Hippocampal formation (tissue), 2 donors: ENCODE measurements around the gene KLC3.
A peak's percentile ranks its signal among the peaks of the same experiment; 100 is the strongest.
"Not testable (repeated sequence)": the region's sequence is repeated elsewhere in the genome, so short reads cannot be mapped to it uniquely, and the experiment has no call there.

ENCODE experiments used
- DNase-seq, 2 donors: peaks; one replicate each; lab custom pipeline; 2025; lab: John Stamatoyannopoulos, UW

KLC3 gene

DNA sequence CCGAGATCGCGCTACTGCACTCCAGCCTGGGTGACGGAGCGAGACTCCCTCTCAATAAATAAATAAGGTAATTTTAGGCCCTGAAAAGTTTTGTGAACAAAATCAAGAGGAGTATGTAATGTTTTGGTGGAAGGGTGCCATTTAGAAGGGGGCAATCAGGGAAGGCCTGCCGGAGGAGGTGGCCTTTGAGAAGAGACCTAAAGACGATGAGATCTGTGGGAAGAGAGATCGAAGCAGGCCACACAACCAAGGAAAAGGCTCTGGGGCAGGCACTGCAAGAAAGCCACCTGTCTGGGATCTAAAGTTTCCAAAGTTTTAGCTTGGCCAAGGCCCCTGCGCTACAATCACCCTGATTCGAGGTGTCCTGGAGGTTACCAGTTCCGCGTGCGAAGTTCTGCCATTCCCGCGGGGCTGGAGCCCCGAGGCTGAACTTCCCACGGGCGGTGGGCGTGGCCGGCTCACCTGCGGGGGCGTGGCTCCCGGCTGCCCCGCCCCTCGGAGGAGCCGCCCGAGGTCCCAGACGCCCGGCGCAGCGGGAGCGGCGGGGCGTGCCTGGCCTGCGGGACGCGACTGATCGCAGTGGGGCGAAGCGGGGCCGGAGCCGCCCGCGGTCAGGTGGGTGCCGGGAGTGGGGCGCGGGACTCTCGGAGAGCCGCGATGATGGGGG, at the start of gene KLC3:
KLC3 (plus strand) TSS at position 519 of the 667 bp plus-strand sequence. CDS start 4,792 bp downstream, outside the sequence.
- no peak for DNase-seq

DNA sequence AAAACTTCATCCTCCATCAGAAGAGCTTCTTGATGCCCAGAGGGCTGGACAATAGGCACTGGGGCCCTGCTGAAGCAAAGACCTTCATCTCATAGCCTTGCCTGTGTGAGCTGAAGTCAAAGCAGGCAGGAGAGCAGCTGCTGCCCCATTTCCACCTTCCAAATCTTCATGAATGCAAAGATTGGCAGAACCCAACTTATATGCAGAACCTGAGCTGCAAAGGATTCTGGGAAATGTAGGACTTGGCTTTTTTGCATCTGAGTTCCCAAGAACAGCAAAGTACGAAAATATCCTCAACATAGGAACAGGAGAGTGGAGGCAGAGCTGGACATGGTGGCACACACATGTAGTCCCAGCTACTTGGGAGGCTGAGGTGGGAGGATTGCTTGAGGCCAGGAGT, 48.7 kb upstream of the KLC3 start:
- DNase-seq: no peak

DNA sequence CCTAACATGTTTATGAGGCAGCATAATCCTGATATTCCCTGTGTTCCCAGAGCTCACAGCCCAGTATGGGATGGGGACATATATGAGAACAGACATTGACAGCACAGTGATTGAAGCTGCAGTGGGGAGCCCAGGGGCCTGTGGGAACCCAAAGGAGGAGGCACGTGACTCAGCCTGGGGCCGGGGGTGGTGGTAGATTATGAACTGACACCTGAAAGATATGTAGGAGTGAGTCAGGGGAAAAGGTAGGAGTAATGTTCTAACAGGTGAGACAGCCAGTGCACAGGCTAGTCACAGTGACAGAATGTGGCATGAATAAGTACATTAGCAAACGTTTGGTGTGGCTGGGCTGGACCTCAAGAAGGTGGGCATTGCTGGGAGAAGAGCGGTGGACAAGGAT, 46.9 kb upstream of the KLC3 start:
- no peak for DNase-seq

DNA sequence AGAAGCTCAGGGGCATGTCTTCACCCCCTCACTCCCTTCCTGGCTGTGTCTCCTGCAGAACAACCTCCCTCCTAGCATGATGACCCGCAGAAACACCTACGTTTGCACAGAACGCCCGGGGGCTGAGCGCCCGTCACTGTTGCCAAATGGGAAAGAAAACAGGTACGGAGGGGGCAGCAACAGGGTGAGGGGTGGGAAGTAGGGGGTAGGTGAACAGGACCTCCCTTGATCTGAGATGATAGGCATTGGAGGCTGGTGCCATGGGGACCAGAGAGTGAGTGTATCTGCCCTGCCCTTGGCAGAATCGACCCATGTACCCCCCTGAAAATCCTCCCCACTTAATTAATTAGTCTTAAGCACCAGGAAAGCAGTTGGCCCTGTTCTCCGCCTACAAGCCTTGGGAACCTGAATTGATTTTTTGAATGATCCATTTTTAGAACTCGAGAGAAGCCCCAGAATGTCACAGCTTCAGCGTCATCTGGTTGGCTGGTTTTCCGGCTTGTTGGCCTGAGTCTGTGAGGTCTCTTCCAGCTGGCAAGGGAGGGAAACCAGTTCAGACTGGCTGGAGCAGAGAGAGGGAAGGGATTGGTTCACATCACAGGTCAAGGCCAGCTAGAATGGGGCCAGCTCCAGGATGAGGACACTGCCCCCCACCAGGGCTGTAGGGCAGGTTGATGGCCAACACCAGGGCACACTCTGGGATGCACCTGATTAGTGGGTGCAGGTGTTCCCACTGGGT, 46.1 kb upstream of the KLC3 start:
- DNase-seq: peak; percentile 17 to 54

DNA sequence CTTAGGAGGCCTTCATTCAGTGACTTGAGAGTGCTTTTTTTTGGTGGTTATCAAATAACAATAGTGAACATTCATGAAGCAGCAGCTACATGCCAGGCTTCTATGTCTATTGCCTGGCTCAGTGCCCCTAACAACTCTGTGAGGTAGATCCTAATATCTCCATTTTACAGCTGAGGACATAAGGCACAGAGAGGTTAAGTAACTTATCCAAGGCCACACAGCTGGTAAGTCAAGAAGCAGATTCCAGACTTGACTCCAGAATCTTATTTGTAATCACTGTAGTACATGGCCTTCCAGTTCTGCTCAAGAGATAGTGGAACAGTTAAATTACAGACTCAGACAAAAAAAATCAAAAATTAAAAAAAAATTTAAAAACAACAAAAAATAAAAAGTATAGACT, 44.7 kb upstream of the KLC3 start:
- DNase-seq: no peak

DNA sequence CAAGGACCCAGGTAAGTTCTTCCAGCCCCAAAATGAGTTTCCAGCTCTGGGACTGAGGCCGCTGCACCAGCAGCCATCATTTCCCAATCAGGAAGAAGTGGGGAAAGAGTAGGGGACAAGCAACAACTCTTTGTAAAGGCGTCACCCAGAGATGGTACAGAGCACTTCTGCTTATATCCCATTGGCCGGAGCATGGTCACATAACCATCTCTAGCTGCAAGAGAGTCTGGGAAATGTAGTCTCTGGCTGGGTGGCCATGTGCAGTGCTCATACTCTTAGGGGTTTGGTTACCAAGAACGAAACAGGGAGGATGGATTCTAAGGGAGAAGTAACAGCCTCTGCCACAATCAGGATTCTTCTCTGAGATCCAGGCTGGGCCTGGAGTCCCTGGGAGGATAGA, 44.2 kb upstream of the KLC3 start:
- no peak for DNase-seq

DNA sequence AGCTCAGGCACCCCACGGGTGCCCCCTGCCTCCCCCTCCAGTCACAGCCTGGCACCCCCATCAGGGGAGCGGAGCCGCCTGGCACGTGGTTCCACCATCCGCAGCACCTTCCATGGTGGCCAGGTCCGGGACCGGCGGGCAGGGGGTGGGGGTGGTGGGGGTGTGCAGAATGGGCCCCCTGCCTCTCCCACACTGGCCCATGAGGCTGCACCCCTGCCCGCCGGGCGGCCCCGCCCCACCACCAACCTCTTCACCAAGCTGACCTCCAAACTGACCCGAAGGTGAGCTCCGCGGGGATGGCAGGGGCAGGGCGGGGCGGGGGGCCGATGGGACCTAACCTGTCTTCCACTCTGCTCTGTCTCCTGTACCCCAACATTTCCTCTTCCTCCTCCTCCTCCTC, 42.9 kb upstream of the KLC3 start:
- DNase-seq: no peak

DNA sequence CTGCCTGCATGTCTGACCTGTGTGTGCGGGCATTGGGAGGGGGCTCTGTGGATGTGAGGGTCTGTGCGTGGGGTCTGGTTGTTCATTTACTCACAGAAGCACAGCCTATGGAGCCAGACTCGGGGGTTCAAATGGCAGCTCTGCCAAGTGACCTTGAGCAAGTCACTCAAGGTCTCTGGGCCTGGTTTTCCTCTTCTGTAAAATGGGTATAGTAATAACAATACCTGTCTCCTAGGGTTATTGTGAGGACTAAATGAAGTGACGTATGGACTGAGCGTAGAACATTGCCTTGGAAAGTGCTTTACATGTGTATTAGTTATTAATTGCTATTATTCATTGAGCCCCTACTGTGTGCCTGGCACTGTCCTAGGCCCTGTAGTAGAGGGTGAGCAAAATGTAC, 42.3 kb upstream of the KLC3 start:
- no peak for DNase-seq

DNA sequence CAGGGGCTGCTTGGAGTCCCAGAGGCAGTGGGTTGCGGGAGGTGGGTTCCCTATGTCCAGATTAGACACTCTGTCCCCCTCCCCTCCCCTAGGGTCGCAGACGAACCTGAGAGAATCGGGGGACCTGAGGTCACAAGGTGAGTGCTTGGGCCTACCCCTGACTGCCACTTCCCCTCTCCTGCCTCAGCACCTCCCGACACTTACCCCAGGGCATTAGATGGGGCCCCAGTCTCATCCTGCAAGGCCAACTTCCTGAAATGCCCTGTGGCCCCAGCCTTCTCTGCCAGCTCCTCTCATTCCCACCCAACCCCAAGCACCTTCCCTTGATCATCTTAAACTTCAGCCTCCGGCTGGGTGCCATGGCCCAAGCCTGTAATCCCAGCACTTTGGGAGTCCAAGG, 40.8 kb upstream of the KLC3 start:
- DNase-seq: no peak

DNA sequence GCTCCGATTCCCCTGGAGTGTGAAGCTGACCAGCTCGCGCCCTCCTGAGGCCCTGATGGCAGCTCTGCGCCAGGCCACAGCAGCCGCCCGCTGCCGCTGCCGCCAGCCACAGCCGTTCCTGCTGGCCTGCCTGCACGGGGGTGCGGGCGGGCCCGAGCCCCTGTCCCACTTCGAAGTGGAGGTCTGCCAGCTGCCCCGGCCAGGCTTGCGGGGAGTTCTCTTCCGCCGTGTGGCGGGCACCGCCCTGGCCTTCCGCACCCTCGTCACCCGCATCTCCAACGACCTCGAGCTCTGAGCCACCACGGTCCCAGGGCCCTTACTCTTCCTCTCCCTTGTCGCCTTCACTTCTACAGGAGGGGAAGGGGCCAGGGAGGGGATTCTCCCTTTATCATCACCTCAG, 38.1 kb upstream of the KLC3 start:
- no peak for DNase-seq

DNA sequence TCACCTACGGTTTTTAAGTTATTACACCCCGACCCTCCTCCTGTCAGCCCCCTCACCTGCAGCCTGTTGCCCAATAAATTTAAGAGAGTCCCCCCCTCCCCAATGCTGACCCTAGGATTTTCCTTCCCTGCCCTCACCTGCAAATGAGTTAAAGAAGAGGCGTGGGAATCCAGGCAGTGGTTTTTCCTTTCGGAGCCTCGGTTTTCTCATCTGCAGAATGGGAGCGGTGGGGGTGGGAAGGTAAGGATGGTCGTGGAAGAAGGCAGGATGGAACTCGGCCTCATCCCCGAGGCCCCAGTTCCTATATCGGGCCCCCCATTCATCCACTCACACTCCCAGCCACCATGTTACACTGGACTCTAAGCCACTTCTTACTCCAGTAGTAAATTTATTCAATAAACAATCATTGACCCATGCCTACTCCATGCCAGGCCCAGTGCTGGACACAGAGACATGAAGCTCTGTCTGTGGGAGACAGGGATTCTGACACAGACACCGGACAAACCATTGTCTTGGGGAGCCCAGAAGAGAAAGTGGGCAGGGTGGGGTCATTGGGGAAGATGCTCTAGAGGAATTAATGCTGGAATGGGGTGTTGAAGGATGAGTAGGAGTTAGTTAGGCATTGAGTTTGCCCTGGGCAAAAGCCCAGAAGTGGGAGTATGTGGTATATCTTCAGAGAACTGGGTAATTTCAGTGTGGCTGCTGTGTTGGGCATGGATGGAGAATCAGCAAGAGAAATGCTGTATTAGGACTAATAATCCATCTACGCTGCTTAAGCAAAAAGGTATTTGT, 37.1 kb upstream of the KLC3 start:
- no peak for DNase-seq

DNA sequence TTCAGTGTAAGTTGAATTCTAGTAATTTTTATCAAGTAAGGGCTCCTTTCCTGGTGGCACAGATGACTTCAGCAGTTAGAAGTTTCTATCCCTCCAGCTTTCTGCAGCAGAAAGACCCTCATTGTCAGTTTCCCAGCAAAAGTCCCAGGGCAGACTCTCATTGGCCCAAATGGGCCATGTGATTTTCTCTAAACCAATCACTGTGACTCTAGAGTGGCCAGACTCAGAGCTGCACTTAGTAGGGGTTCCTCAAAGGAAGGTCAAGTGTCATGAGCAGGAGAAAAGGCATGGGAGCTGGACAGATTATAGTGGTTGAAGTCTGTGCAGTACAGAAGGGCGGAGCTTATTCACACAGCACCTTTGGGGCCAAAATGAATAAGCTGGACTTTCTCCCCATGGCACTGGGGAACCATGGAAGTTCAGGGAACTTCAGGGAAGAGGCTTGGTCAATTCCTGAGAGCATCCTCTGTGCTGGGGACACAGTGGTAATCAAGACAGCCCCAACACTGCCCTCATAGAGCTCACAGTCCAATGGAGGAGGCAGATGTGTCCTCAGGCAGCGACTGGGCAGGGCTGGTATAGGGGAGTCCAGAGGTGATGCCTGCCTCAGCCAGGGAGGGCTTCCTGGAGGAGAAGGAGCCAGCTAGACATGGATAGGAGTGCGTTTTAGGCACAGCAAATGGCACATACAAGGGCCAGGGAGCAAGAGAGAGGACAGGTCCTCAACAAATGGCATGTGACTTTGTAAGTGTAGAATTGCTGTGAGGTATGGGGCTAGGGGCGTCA, 36.2 kb upstream of the KLC3 start:
- no peak for DNase-seq

DNA sequence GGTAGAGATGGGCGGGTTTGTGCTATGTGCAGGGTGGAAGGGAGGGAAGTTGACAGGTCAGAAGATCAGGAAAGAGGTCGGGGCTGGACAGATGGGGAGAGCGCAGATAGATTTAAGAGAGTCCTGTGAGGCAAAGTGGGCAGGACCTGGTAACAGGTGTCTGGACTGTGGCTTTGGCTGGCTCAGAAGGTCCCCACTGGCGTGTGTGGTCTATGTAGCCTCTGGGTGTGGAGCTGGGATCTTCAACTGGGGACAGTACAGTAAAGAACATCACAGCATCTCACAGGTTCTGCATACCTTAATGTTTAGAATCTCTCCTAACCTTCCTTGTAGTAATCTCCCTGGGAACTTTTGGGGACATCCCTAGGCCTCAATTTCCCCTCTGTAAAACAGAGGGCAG, 35.5 kb upstream of the KLC3 start:
- no peak for DNase-seq

DNA sequence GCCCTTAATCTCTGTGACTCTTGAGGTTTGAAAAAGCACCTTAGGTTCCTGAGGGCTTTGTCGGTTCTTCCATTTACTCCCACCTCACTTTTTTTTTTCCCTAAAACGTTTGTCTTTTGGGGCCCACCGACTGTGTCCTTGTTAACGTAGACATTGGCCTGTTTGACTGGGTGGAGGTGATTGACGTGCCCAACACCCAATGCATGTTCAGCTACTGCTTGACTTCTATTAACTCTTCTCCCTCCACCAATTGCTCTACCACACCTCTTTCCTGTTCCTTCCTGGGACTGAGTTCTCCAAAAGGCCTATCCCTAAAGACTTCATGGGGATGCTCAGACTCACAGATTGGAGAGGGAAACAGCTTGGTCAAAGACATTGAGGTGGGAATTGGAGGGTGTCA, 35.1 kb upstream of the KLC3 start:
- DNase-seq: no peak

DNA sequence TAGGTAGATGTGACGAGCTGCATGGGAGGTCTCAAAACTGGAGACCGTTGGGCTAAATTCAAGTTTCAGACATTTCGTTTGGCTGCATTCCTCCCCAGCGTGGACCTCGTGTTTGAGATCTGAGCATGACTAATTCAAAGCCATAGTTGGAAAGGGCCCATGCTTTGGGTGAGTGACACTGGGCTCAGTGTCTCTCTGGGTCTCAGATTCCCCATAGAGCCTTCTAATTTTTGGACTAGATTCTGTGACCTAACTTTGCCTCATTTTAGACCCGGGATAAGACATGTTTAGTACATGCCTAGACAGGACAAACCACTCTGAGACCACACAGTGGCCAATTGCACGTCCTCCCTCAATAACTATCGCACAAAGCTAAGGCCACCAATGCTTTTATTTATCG, 34.5 kb upstream of the KLC3 start:
- DNase-seq: no peak

DNA sequence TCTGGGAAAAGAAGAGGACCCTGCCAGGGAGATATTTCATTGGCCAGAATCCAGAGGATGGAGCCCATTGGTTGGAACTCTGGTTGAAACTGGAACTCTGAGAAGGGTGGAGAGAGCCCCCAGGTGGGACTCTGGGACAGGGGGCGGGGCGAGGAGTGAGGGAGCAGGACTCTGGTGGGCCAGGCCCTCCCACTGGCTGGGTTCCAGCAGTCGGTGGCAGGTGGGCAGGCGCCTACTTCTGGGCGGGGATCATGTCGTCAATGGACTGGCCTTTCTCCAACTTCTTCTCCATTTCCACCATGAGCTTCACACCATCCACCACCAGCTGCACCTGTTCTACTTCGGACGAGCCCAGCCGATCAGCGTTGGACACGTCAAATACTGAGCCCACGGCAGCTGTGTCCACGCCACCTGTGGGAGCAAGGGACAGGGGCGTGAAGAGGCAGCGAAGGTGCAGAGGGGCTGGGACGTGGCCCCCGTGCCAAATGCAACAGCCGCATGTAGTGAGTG, 34.0 kb upstream of the KLC3 start:
- no peak for DNase-seq

DNA sequence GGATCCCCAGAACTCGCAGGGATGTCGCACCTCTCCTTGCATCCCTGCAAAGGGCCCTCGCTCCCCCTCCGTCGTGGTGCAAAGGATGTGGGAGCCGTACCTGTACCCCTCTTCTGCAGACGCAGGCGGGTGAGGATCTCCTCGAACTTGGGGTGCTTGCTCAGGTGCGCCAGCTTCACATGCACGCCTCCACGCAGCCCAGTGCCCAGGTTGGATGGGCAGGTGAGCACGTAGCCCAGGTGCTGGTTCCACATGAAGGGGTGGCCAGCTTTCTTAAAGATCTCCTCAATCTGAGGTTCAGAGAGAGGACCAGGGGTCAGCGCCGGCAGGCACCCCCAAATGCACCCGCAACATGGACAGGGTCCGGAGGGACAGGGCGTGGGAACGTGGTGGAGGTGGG, 33.2 kb upstream of the KLC3 start:
- DNase-seq: no peak

DNA sequence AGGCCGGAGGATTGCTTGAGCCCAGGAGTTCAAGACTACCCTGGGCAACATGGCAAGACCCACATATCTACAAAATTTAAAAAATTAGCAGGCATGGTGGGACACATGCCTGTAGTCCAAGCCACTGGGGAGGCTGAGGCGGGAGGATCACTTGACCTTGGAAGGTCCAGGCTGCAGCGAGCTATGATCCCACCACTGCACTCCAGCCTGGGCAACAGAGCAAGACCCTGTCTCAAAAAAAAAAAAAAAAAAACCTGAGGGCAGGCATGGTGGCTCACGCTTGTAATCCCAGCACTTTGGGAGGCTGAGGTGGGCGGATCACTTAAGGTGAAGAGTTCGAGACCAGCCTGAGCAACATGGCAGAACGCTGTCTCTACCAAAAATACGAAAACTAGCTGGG, 31.2 kb upstream of the KLC3 start:
- not testable (repeated sequence) for DNase-seq

DNA sequence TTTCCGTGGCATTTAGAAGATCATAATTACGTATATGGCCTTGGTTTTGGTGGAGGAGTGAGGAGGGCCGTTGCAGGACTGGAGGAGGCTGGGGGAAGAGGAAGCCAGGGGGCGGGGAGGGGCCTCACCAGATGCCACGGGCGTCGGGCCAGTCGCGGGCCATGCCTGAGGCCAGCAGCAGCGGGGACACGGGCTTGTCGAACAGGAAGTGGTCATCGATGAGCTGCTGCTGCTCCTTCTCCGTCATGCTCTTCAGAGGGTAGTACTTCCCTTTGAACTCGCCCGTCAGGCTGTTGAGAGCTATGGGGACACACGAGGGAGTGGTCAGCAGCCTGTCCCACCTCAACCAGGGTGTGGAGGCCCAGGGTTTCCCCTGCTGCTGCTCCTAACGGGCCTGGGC, 28.9 kb upstream of the KLC3 start:
- DNase-seq: no peak

DNA sequence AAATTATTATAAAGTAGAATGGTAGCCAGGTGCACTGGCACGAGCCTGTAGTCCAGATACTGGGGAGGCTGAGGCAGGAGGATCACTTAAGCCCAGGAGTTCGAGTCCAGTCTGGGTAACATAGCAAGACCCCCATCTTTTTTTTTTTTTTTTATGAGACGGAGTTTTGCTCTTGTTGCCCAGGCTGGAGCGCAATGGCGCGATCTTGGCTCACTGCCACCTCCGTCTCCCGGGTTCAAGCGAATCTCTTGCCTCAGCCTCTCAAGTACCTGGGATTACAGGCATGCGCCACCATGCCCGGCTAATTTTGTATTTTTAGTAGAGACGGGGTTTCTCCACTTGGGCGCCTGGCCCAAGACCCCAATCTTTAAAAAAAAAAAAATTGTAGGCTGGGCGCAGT, 28.3 kb upstream of the KLC3 start:
- not testable (repeated sequence) for DNase-seq

DNA sequence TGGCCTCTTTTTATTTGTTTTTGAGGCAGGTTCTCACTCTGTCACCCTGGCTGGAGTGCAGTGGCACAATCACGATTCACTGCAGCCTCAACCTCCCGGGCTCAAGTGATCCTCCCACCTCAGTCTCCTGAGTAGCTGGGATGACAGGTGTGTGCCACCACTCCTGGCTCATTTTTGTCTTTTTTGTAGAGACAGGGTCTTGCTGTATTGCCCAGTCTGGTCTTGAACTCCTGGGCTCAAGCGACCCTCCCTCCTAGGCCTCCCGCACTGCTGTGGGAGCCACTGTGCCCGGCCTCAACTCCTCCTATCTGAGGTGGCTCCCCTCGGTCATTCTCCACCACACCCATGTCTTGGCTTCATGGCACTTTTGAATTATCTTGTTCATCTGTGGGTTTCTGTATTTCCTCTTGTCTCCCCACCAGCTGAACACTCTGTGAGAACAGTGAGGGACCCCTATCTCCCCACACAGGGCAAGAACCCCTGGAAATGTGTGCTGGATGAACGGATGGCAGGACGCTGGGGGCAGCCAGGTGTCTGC, 25.8 kb upstream of the KLC3 start:
- DNase-seq: no peak

DNA sequence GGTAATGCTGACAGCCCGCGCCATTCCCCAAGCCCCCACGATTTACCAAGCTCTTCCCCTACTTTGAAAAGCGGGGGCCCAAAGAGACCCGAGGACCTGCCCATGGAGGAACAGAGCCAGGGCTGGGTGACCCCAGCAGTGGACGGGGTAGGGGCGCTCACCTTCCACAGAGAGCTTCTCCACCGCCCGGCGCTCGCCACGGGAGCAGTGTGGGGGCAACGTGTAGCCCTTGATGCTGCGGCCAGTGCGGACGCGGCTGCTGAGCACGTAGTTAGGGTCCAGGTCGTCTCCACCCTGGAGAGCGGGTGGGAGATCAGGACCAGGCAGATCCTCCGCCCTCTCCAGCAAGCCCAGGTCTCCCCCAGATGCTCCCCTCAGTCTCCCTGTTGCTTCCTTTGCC, 25.2 kb upstream of the KLC3 start:
- DNase-seq: no peak
